Activated CD4-positive, alpha-beta T cell treated with anti-CD3 and anti-CD28 coated beads, Interleukin-2, amount 10 ng/mL, durations not matched to agents 24 days and 14 days (primary cell): ENCODE measurements around the gene EDDM3A. TPM values are rescaled to one million over a fixed set of nuclear protein-coding genes. Genes with fewer than 3 reads are reported as not detected.
"Not testable (repeated sequence)": the region's sequence is repeated elsewhere in the genome, so short reads cannot be mapped to it uniquely, and the experiment has no call there.

Experiments used
- DNase-seq: peaks from one replicate; pipeline ENCODE4 v3.0.0; 2022
- H3K27ac Mint-ChIP-seq: one replicate; pipeline ENCODE4 v1.8.0; 2022; ENCODE audit warnings: mild to moderate bottlenecking, mixed read lengths
- H3K27me3 Mint-ChIP-seq: one replicate; pipeline ENCODE4 v1.8.0; 2022; ENCODE audit warnings: mixed read lengths
- H3K36me3 Mint-ChIP-seq: one replicate; pipeline ENCODE4 v1.8.0; 2022; ENCODE audit warnings: low read depth, mild to moderate bottlenecking, mixed read lengths
- H3K4me1 Mint-ChIP-seq: one replicate; pipeline ENCODE4 v1.8.0; 2021; ENCODE audit warnings: mixed read lengths
- H3K4me3 Mint-ChIP-seq: one replicate; pipeline ENCODE4 v1.8.0; 2022; ENCODE audit warnings: mild to moderate bottlenecking, moderate library complexity, mixed read lengths
- H3K9me3 Mint-ChIP-seq: one replicate; pipeline ENCODE4 v1.8.0; 2021; ENCODE audit warnings: mixed read lengths
- intact Hi-C: fragments of 100-400 bp; cut with micrococcal nuclease; formaldehyde crosslinking; loops from one replicate; pipeline ENCODE4 v1.15.1; 2023
- total RNA-seq: library from RNA; stranded (reverse); gene quantifications from 2 replicates; pipeline ENCODE4 v1.2.3, GENCODE V29; 2022

Gene EDDM3A, protein sequence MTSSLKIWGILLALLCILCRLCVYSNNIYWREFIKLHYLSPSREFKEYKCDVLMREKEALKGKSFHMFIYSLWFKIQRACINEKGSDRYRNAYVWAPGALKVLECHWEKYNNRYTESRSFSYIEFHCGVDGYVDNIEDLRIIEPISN
- not detected in 2 replicates for total RNA-seq

DNA sequence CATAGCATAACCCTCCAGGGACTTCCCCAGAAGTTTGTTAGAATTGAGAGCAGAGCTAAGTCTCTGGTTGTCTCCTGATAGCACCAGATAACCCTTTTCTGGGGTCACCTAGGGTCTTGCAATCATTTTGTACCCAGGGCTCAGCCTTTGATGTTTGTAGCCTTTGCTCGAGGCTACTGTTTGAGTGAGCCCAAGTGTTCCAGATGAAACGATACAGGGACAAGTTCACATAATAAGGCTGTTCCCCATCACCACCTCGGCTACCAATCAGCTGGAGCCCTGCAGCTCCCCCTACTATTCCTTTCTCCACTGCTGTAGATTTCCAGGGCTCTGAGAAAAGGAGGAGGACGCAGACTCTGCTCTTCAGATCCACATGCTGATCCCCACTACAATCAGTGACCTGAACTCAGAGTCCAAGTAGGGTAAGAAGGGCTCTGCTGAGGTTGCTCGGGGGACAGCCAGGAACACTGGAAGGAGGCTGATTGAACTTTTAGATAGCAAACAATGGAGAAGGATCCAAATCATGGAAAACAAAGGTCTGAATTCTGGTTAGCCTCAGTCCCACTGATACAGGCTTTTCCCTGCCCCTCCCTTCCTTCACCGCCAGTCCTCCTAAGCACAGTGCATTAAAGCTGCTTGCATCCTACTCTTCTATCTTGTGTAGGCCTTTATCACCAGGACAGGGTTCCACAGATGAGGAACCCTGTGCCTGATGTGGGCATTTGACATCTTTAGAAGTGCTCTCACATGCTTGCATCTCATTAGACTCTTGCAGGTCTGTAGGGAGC, at the start of gene EDDM3A:
Gene EDDM3A, plus strand, starts transcription at position 317 of the 788 bp plus-strand sequence. CDS start 1,694 bp downstream, outside the sequence.
- H3K4me1 Mint-ChIP-seq: no peaks in the 10 kb centered on the region
- intact Hi-C loops: no loop called here
- DNase-seq: no peak
- no peaks in the 10 kb centered on the region for H3K36me3 Mint-ChIP-seq
- no peak within 1 kb of the TSS for H3K27ac Mint-ChIP-seq
- no peak within 1 kb of the TSS for H3K4me3 Mint-ChIP-seq
- H3K27me3 Mint-ChIP-seq: peaks cover 2% of the 10 kb centered on the region
- H3K9me3 Mint-ChIP-seq: no peaks in the 10 kb centered on the region

DNA sequence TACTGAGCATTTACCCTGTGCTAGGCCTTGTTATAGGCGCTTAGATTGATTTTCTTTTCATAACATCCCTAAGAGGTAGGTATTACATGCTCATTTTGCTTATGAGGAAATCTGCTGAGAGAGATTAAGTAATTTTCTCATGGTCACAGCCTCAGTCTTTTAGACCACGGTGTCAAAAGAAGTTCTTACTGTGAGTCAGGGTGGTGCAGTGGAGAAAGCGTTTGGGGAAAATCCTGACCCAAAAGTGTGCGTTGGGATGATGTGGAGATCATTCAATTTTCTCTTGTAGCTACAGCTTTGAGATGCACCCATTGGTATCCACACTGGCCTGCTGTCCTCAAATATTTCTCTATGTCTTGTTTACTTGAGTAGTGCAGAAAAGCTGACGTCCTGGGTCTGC, 48.9 kb upstream of the EDDM3A start:
- no peaks in the 10 kb centered on the region for H3K36me3 Mint-ChIP-seq
- no peaks in the 10 kb centered on the region for H3K9me3 Mint-ChIP-seq
- intact Hi-C loops: loop anchor here (1.0 to 2.0 kb wide), 3 partner anchors 159 to 274 kb away; no protein-coding TSS in a partner anchor
- peaks cover 7% of the 10 kb centered on the region for H3K27me3 Mint-ChIP-seq
- DNase-seq: no peak
- H3K4me1 Mint-ChIP-seq: peaks cover 6% of the 10 kb centered on the region
- H3K4me3 Mint-ChIP-seq: no peak overlapping the region
- no peak overlapping the region for H3K27ac Mint-ChIP-seq

DNA sequence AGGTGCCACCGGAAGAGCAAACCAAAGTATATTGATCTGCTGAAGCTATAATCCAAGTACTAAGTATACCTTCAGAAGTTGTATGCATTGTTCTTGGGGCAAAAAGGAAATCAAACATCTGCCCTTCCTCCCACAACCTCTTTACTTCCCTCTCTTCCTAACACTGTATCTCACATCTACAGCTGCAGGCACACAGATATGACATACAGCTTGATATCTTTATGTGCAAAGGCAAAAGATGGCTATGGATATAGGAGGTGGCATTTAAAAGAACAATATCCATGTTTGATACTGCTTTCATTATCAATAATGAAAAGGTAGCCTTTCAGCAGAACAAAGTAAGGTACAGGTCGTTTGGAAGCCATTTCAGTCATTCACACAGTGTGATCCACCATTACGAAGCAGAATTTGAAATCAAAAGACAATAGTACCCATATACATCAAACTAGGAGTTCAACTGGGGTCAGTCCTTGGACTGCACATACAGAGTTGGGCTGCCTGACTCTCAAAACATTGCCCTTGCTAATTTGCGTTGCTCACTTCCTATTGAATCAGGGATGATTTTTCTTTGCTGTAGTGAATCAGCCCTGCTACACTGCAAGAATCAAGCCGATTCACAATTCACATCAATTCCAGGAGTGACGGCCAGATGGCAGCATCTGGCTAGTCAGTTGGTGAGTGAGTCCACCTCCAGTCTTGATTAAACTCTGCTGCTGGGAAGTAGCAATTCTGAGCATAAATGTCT, 48.2 kb upstream of the EDDM3A start:
- intact Hi-C loops: loop anchor here (1.0 to 2.0 kb wide), 3 partner anchors 158 to 273 kb away; no protein-coding TSS in a partner anchor
- H3K36me3 Mint-ChIP-seq: no peaks in the 10 kb centered on the region
- peaks cover 4% of the 10 kb centered on the region for H3K4me1 Mint-ChIP-seq
- no peak overlapping the region for H3K27ac Mint-ChIP-seq
- H3K4me3 Mint-ChIP-seq: no peak overlapping the region
- no peaks in the 10 kb centered on the region for H3K9me3 Mint-ChIP-seq
- H3K27me3 Mint-ChIP-seq: peaks cover 7% of the 10 kb centered on the region
- DNase-seq: peak; percentile 90

DNA sequence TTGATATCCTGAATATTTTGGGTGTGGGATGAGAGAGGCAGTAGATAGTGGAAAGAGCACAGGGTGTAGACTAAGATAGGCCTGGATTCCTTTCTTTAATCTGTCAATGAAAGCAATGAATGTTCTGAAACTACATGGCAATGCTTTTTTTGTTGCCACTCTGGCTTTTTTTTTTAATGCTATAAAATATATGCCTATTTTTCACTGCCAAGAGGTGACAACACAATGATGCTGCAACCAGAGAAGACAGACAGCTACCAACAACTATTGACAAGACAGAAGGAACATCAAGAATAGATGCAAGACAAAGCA, 47.7 kb upstream of the EDDM3A start:
- peaks cover 7% of the 10 kb centered on the region for H3K27me3 Mint-ChIP-seq
- peaks cover 3% of the 10 kb centered on the region for H3K4me1 Mint-ChIP-seq
- no peak for DNase-seq
- H3K27ac Mint-ChIP-seq: no peak overlapping the region
- H3K36me3 Mint-ChIP-seq: no peaks in the 10 kb centered on the region
- intact Hi-C loops: no loop called here
- no peaks in the 10 kb centered on the region for H3K9me3 Mint-ChIP-seq
- no peak overlapping the region for H3K4me3 Mint-ChIP-seq

DNA sequence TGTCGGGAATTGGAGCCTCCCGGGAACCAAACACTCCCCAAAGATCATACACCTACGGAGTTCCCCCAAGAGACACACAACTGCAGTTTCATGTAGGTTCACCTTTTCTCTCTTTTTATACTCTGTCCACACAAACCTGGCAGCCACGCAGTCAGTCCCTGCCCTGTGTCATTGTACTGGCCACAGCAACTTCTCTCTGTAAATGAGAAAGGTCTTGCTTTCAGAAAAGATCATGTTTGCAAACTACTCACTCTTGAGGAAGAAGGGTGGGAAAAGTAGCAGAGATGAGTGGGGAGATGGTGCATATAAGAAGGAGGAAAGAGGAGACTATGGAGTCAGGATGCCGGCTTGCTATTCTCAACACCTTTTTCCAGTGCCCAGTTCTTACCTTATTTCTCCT, 46.8 kb upstream of the EDDM3A start:
- no peaks in the 10 kb centered on the region for H3K36me3 Mint-ChIP-seq
- no peak overlapping the region for H3K4me3 Mint-ChIP-seq
- no peak for DNase-seq
- intact Hi-C loops: no loop called here
- peaks cover 7% of the 10 kb centered on the region for H3K27me3 Mint-ChIP-seq
- H3K9me3 Mint-ChIP-seq: no peaks in the 10 kb centered on the region
- H3K4me1 Mint-ChIP-seq: peaks cover 3% of the 10 kb centered on the region
- H3K27ac Mint-ChIP-seq: no peak overlapping the region

DNA sequence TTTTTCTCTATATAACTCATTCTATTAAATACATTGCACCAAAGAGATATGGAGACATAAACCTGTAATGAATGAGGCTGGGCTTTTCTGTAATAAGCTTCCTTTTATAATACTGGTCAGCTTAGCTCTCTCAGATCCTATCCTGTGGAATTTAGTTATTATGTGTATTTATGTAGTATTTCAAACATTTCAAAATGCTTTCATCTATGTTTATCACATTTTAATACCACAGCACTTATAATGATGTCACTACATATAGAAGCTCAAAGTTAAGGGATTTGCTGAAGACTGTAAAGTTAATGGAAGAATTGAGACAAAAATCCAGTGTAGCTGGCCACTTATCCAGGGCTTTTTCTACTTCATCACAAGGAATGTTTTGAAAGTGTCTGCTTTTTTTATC, 45.8 kb upstream of the EDDM3A start:
- no peak overlapping the region for H3K27ac Mint-ChIP-seq
- no peak for DNase-seq
- H3K36me3 Mint-ChIP-seq: no peaks in the 10 kb centered on the region
- no peaks in the 10 kb centered on the region for H3K9me3 Mint-ChIP-seq
- intact Hi-C loops: no loop called here
- H3K4me1 Mint-ChIP-seq: peaks cover 3% of the 10 kb centered on the region
- H3K27me3 Mint-ChIP-seq: peaks cover 7% of the 10 kb centered on the region
- no peak overlapping the region for H3K4me3 Mint-ChIP-seq

DNA sequence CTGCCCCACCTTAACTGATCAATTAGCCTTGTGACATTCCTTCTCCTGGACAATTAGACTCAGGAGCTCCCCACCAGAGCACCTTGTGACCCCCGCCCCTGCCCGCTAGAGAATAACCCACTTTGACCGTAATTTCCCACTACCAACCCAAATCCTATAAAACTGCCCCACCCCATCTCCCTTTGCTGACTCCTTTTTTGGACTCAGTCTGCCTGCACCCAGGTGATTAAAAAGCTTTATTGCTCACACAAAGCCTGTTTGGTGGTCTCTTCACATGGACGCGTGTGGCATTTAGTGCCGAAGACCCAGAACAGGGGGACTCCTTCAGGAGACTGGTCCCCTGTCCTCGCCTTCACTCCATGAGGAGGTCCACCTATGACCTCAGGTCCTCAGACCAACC, 44.7 kb upstream of the EDDM3A start:
- H3K36me3 Mint-ChIP-seq, H3K9me3 Mint-ChIP-seq, DNase-seq, H3K27ac Mint-ChIP-seq, H3K4me3 Mint-ChIP-seq, H3K27me3 Mint-ChIP-seq, H3K4me1 Mint-ChIP-seq, intact Hi-C loops: not testable (repeated sequence)

DNA sequence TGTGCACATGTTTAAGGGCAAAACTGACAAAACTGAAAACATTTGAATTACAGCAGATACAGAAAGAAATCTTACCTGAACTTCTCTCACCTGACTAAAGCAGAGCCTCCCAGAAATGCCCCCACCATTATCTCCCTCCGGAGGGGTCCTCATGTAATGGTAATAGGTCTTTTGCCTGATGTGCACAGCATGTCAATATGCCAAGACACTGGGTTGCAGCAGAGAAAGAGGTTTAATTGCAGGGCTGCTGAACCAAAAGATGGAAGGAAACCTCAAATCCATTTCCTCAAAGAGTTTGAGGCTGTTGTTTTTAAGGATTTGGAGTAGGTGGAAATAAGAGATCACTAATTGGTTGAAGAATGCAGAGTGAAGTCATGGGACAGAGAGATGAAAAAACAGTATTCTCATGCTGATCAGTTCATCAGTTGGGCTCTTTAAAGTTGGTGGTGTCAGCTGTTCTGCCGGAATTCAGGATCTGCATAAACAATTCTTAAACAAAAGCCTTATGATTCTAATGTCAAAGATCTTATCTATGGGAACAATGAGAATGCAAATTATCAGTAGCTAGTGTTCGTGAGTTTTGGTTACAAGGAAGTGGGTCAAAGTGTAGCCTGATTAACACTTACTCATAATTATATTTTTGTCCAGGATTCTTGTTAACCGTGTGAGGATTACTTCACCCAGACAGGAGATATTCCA, 38.9 kb upstream of the EDDM3A start:
- Mint-ChIP-seq H3K27me3 (no peaks in the 10 kb centered on the region), H3K4me1 (no peaks in the 10 kb centered on the region), H3K27ac (no peak overlapping the region), H3K9me3 (no peaks in the 10 kb centered on the region), H3K36me3 (no peaks in the 10 kb centered on the region), H3K4me3 (no peak overlapping the region)
- DNase-seq: no peak
- intact Hi-C loops: no loop called here

DNA sequence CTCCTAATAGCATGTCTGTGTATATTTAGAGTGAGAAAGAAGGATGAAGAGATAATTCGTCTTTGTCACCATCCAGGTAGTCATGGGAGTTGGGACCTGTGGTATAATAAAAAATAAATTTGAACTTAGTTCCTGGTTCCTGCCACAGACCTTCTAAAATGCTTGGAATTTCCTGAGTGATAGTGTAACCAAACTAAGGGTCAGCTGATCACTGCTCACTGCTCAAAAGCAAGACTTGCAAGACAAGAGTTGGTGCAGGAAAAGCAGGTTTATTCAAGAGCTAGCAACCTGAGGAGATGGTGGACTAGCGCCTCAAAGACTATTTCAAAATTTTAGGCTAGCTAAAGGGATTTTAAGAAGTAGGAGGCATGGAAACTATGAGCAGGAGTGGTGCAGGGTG, 38.1 kb upstream of the EDDM3A start:
- intact Hi-C loops: no loop called here
- Mint-ChIP-seq H3K27ac (no peak overlapping the region), H3K27me3 (no peaks in the 10 kb centered on the region)

DNA sequence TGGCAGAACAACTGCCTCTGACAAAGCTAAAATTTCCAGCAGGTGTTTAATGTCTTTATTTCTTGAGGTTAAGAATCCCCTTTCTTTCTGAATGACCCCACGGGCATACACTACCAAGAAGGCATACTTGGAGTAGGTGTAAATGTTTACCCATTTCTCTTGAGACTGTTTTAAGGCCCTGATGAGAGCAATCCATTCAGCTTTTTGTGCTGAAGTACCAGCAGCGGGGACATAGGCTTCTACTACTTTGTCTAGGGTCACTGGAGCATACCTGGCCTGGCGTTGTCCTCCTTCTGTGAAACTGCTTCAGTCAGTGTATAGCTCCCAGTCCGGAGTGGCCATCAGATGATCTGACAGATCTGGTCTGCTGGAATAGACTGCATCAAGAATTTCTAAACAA, 34.4 kb upstream of the EDDM3A start:
- H3K4me1 Mint-ChIP-seq: no peaks in the 10 kb centered on the region
- no peak for DNase-seq
- H3K27ac Mint-ChIP-seq: no peak overlapping the region
- no peaks in the 10 kb centered on the region for H3K9me3 Mint-ChIP-seq
- intact Hi-C loops: no loop called here
- H3K36me3 Mint-ChIP-seq: no peaks in the 10 kb centered on the region
- no peak overlapping the region for H3K4me3 Mint-ChIP-seq
- H3K27me3 Mint-ChIP-seq: no peaks in the 10 kb centered on the region

More for the DNA sequence above, 38.1 kb upstream of the EDDM3A start:
- Mint-ChIP-seq H3K4me3 (no peak overlapping the region), H3K4me1 (no peaks in the 10 kb centered on the region), H3K36me3 (no peaks in the 10 kb centered on the region), H3K9me3 (no peaks in the 10 kb centered on the region)
- DNase-seq: no peak

DNA sequence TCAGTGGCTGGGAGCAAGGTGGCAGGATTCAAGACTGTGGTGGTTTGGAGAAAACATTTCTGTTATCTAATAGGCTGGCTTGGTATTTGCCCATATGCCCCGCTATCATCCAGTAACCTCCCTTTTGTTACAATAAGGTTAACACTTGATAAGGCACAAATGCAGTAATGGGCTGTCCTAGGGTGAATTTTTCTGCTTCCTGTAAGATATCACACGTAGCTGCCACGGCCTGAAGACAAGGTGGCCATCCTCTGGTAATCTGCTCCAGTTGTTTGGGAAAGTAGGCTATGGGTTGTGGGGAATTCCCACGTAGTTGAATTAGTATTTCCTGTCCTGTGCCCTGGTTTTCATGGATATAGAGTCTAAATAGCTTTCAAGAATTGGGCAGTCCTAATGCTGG, 34.0 kb upstream of the EDDM3A start:
- Mint-ChIP-seq H3K9me3 (no peaks in the 10 kb centered on the region), H3K36me3 (no peaks in the 10 kb centered on the region), H3K27ac (no peak overlapping the region), H3K27me3 (peaks cover under 1% of the 10 kb centered on the region), H3K4me1 (no peaks in the 10 kb centered on the region), H3K4me3 (no peak overlapping the region)
- no peak for DNase-seq
- intact Hi-C loops: no loop called here

DNA sequence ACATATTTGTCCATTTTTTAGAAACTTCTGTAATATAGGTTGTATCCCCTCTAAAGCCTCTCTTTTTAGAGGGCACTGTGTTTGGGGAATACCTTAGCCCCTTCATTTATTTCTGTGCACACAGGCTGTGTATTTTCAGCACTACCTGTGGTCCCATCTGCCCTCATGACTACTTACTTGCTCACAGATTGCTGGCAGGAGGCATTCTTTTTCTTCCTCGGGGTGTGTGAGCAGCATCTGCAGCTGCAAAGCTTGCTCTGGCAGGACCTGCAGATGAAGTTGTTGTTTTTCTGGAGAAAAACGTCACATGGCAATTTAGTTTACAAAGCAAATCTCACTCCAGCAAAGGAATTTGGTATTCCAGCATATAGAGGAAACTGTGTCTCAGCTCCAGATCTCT, 32.8 kb upstream of the EDDM3A start:
- Mint-ChIP-seq H3K27me3 (peaks cover 3% of the 10 kb centered on the region), H3K4me3 (no peak overlapping the region), H3K36me3 (no peaks in the 10 kb centered on the region), H3K27ac (no peak overlapping the region), H3K4me1 (no peaks in the 10 kb centered on the region), H3K9me3 (no peaks in the 10 kb centered on the region)
- intact Hi-C loops: no loop called here
- no peak for DNase-seq

DNA sequence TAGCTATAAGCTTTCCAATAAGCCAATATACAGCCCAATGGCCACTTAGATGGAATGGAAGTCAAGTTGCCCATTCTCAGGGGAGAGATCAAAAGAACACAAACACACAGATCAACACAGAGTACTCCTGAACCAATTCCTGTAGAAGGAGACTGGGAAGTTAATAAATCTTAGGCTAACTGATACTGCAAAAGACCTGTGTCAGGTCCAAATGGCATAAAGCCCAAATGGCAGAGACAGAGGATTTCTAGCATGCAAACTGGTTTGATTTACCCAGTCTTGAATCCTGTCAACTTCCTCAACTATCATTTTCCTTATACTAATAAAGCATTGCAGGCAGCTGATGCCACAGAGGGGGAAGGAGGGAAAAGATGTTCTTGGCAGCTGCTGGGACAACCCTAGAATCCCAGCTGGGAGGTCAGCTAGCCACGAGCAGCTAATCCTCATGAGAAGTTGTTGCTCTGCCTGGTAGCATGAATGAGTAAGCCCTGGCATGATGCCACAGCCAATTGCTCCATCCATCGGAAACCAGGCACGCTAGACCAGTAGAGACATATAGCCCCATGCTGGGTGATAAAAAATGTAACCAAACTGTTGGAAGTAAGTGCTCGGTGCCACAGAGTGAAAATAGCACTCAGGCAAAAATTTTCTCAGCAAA, 31.0 kb upstream of the EDDM3A start:
- intact Hi-C loops: no loop called here
- no peaks in the 10 kb centered on the region for H3K36me3 Mint-ChIP-seq
- H3K4me3 Mint-ChIP-seq: no peak overlapping the region
- no peaks in the 10 kb centered on the region for H3K4me1 Mint-ChIP-seq
- DNase-seq: no peak
- H3K9me3 Mint-ChIP-seq: no peaks in the 10 kb centered on the region
- peaks cover 6% of the 10 kb centered on the region for H3K27me3 Mint-ChIP-seq
- no peak overlapping the region for H3K27ac Mint-ChIP-seq
